HFF-Myc (cell line): ENCODE measurements around the gene MBP.
"Not testable (repeated sequence)": the region's sequence is repeated elsewhere in the genome, so short reads cannot be mapped to it uniquely, and the experiment has no call there.

Source experiments
- DNase-seq: peaks from one replicate; pipeline ENCODE4 v3.0.0-alpha.2; 2011; ENCODE audit warnings: low read depth; ENCODE audit errors: extremely low read depth
- H3K4me3 ChIP-seq: replicated peaks from 2 replicates; pipeline ENCODE4 v1.5.1; 2011; ENCODE audit warnings: low read depth, mild to moderate bottlenecking, control low read depth, low read length
- TF ChIP-seq, protein P1 (sequence below): IDR thresholded peaks from 2 replicates; pipeline ENCODE4 v1.5.1; 2012; ENCODE audit warnings: mild to moderate bottlenecking, low read depth, low read length, control low read depth; ENCODE audit errors: missing control alignments

The MBP gene

DNA sequence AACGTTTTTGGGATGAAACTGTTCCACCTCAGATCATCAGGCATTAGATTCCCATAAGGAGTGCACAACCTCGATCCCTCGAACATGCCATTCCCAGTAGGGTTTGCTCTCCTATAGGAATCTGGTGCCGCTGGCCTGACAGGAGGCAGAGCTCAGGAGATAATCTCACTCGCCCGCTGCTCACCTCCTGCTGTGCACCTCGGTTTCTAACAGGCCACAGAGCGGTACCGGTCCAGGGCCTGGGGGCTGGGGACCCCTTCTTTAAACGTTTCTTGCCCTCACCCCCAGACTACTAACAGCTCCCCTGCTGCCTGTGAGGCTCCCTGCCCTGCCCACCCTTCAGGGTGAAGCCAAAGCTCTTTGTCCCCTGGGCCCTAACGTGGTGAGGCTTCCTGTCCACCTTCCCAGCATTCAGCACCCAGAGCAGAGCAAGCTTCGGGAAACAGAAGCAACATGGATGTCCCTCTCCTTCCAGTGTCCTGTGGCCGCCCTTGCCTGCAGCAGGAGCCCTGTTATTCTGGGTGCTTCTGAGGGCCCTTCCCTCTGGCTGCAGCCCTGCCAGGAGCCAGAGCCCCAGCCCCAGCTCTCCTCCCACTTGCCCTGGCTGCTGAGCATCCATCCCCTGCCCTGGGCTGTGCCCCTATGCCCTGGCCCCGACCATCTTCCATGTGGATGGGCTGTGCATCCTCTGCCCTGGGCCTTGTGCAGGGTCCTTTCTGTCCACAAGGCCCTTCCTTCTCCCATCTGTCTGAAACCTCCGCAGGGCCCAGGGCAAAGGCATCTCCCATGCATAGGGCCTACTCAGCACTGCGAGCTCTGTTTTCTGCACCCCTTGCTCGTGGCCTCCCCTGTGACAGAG is 140.1 kb downstream of the MBP start:
- TF ChIP-seq, protein P1, sequence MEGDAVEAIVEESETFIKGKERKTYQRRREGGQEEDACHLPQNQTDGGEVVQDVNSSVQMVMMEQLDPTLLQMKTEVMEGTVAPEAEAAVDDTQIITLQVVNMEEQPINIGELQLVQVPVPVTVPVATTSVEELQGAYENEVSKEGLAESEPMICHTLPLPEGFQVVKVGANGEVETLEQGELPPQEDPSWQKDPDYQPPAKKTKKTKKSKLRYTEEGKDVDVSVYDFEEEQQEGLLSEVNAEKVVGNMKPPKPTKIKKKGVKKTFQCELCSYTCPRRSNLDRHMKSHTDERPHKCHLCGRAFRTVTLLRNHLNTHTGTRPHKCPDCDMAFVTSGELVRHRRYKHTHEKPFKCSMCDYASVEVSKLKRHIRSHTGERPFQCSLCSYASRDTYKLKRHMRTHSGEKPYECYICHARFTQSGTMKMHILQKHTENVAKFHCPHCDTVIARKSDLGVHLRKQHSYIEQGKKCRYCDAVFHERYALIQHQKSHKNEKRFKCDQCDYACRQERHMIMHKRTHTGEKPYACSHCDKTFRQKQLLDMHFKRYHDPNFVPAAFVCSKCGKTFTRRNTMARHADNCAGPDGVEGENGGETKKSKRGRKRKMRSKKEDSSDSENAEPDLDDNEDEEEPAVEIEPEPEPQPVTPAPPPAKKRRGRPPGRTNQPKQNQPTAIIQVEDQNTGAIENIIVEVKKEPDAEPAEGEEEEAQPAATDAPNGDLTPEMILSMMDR = no peak
- no peak overlapping the region for H3K4me3 ChIP-seq
- DNase-seq = no peak

DNA sequence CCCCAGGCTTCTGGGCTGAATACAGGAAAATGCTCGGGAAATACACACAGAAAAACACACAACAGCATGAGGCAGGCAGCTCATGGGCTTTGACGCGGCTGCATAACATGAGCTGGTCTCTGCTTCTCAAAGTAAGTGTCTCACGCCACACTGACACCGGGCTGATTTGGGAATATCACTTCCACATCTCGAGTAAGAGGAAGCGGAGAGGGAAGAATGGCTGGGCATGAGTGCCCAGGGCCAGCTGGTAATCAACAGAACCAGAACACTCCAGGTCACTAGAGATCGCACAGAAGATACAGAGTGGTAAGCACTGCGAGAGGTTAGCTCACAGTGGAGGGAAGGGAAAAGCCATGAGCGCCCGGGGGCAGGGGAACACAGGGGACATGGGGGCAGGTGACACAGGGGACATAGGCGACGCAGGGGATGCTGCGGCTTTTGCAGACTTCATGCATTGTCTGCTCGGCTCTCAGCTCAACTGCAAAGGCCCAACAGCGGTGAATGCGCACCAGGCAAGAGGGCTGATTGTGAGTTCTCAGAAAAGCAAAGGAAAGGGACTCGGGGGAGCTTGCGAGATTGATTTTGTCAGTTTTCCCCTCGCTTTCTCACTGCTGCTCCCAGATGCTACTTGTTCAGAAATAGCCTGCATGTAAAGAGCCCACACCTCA is 141.4 kb downstream of the MBP start:
- no peak overlapping the region for H3K4me3 ChIP-seq
- TF ChIP-seq, protein P1 = no peak
- no peak for DNase-seq

DNA sequence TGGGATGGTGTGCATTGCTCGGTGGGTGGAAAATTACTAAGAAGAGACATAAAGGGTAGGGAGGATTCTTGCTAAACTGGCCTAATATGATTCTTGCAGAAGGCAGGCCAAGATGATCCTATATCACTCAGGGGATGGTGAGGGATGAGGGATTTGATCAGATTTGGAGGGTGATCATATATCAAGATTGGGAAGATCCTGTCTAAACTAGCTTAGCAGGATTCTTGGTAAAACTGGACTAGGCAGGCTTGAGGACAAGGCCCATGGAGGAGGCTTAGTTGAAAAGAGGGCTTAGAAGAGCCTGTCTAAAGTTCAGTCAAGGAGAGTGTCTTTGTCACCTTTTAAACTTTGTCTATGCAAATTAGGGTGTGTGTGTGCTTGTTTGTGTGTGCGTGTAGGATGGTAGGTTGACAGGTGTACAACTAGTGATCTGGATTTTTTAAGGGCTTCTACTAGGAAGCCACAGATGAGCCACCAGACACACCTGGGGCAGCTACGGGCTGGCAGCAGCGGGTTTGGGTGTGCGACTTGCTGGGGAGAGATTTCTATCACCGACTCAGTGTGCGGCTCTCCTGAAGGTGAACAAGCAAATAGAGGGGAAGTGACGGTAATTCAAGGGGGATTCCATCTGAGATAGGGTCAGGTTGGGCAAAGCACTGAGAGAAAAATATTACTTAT is 142.1 kb downstream of the MBP start:
- not testable (repeated sequence) for H3K4me3 ChIP-seq, DNase-seq

DNA sequence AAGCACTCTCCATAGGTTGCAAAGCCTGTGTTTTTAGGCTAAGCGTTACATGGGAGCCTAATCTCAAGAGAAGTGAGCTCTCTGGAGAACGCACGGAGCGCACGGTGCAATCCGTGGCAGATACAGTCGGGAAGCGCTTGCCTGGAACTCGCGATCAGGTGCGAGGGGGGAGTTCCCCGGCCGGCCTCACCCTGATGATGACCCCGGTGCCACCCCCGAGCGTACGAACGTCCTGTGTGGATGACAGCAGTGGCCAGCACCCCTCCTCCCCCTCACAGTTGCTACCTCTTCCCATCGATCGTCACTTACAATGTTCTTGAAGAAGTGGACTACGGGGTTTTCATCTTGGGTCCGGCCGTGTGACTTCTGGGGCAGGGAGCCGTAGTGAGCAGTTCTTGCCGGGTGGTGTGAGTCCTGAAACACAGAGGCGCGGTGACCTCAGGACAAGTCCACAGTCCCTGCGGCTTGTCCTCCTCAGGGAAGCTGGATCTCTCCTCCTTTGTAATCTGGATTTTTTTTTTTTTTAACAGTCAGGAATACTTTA is 142.9 kb downstream of the MBP start:
- DNase-seq = no peak
- no peak overlapping the region for H3K4me3 ChIP-seq
- TF ChIP-seq, protein P1 = no peak

DNA sequence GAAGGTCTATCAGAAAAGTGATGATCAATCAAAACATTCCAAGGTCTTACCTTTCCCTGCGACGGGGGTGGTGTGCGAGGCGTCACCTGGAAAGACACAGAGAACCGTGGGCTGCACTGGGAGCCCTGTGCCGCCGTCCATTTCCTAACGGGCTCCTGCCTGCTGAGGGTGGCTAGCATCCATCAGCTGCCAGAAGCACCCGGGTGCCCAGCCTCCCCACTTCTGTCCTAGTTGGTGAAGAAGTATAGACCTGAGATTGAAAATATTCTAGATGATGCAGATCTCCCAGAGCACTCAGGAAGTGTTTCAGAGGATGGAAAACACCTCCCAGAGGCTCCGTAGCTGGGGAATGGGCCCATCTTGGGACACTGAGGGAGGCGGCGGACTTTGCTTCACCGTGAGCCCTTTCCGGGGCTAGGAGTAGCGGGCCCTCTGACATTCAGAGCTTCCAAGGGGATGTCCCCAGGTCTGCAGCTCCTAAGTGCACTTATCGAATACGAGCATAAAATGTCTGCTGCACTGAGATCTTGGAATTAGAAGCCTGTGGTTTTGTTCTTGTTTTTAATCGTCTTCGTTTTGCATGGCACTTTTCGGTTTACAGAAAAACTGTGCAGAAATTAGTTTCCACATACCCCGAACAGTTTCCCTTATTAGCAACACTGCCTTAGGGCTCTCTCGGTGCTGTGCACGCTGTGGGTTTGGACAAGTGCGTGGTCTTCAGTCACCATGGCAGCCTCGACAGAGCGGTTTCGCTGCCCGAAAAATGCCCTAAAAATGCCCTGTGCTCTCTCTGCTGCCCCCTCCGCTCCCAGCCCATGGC is 143.5 kb downstream of the MBP start:
- TF ChIP-seq, protein P1 = no peak
- H3K4me3 ChIP-seq = no peak overlapping the region
- no peak for DNase-seq

DNA sequence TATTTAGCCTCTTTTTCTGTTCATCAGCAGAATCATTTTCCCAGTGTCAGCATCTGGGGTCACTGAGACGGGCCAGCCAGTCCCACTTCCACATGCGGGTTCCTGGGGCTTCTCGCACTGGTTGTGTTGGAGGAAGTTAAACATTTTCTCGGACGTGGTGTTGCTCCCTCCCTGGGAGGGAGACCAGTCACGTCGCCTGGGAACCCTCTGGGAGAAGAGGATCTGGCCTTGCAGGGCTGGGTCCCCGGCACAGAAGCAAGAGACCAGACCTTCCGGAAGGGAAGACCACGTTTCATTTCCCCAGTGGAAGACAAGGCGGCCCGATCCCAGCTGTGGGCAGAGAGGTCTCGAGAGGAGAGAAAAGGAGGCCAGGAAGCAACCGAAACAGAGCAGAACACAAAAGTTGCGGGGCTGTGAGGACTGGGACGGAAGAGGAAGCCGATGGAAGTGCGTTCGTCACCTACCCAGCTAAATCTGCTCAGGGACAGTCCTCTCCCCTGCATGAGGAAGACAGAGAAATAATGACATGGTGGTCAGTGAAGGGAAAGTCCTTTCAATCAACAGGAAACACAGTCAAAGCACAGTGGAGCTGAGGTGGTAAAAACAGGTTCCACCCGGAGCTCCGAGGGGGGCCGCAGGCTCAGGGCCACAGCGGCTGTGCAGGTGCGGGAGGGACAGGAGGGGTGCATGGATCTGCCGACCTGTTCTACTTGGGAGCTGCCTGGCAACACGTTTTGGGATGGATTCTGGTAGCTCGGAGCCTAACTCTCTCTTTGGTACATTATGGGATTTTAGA is 144.4 kb downstream of the MBP start:
- H3K4me3 ChIP-seq = no peak overlapping the region
- DNase-seq = no peak
- TF ChIP-seq, protein P1 = no peak
